GM18517 (cell line): ENCODE data around the gene ELOVL5.
"Not testable (repeated sequence)": the region's sequence is repeated elsewhere in the genome, so short reads cannot be mapped to it uniquely, and the experiment has no call there.

Experiments used
- ATAC-seq: cut with Tn5 transposase; IDR thresholded peaks from one replicate; pipeline ENCODE4 v1.9.1; 2021; ENCODE audit warnings: mild to moderate bottlenecking, moderate library complexity; ENCODE audit not compliant: unreplicated experiment

ELOVL5 gene

DNA sequence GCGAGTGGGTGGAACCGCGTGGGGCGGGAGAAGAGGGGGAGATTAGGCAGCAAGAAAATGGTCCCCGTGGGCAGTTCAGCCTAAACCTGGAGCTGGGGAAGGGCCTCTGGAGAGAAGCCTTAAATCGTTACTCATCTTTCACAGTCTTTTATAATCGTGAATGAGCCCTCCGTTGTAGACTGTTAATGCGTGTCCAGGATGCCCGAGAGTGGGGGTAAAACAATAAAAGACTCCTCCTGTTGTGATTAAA is 11.0 kb upstream of the ELOVL5 start:
- no peak for ATAC-seq

- peak; percentile 94 for ATAC-seq
Measured at GRCh38 chr6:53359095-53359842, 10.5 kb upstream of the ELOVL5 start.

DNA sequence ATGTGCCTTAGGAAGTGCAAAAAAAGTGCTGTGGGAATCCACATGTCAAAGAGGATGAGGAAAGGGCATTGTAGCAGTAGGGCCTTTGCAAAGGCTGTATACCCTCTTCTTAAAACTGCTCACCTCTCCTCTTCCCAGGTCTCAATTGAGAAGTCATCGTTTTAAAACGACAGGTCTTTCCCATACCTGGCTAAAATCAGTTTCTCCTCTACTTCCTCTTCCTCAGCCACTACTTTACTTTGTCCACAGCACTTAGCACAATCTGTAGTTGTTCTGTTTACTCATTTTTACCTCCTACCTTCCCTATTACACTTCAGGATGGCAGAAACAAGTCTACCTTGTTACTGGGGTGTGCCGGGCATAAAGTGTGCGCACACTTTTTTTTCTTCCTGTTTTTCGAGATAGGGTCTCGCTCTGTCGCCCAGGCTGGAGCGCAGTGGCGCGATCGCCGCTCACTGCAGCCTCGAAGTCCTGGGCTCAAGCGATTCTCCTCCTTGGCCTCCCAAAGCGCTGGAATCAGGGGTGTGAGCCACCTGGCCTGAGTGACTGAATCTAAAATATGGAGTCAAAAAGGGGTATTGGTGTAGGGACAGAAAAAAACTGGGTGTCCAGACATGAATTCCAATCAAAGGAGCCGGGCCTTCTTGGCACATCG is 9.8 kb upstream of the ELOVL5 start:
- peak; percentile 13 for ATAC-seq

DNA sequence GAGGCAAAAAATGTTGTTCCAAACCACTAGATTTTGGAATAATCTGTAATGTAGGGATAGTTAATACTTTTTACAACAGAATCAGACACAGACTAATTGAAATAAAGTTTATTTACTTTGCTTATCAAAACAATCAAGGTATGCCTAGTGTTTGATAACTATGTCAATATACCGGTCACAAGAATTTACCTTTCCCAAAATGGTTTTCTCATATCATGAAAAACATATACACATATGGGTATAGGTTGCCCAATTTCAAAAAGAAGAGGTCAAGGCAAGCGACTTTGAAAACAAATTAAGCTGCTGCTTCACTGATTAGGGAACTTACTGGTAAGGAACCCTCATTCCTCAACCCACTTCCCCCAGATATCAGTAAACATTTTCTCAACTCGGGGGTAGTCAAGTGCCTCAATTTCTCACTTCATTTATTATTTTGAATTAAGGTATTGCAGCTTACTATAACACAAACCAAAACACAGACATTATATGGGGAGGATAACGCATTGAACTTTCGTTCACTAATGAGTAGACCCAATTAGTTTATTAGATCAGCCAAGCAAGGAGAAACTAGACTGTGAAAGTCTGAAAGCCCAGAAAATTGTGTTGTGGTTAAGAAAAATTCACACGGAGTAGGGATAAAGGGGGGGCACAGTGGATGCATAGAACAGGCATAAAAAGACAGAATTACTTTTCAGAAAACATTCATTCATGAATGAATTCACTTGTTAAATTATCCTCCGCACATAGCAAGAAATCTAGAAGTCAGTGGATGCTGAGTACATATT is 9.0 kb upstream of the ELOVL5 start:
- no peak for ATAC-seq

GRCh38 chr6:53353624-53354023 is 4.9 kb upstream of the ELOVL5 start:
- ATAC-seq, result no peak

DNA sequence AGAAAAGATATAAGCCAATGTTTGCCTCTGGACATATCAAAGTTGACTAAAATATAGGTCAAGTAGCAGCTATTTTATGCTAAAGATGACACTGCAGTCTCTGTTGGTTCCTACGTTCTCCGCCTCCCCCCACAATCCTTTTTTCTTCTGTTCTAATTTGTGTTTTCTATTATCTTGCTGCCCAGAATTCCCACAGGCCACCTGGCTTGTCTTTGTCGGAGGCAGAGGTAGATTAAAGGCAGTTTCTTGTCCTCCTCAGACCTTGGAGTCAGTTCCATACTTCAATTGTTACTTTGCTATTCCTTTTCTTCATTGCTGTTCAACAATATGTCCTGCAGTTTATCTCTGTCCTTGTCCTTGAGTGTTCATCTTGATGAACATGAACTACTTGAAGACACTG is 3.6 kb upstream of the ELOVL5 start:
- no peak for ATAC-seq

DNA sequence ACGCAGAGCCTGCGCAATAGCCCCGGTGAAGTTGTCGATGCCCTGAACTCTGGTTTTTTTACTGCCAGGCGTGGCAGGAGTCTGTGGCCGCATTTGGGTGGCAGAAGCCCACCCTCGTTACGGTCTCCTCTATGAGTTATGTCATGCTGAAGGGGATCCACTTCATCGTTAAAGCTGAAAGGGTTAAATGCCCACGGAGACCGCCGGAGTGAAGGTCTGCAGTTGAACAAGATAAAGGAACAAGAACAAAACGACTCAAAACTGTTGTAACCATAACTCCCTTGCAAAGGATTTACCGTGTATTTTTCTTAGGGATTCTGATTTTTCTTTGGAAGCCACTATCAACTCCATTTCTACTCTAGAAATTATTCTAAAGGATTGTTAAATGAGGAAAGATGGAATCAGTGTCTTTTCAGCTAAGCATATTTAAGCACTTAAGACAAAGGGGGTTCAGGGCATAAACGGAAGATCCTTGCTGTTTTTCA is 501 bp upstream of the ELOVL5 start:
- no peak for ATAC-seq

GRCh38 chr6:53347921-53348370 is 804 bp downstream of the ELOVL5 start:
- ATAC-seq, result peak; percentile 5

DNA sequence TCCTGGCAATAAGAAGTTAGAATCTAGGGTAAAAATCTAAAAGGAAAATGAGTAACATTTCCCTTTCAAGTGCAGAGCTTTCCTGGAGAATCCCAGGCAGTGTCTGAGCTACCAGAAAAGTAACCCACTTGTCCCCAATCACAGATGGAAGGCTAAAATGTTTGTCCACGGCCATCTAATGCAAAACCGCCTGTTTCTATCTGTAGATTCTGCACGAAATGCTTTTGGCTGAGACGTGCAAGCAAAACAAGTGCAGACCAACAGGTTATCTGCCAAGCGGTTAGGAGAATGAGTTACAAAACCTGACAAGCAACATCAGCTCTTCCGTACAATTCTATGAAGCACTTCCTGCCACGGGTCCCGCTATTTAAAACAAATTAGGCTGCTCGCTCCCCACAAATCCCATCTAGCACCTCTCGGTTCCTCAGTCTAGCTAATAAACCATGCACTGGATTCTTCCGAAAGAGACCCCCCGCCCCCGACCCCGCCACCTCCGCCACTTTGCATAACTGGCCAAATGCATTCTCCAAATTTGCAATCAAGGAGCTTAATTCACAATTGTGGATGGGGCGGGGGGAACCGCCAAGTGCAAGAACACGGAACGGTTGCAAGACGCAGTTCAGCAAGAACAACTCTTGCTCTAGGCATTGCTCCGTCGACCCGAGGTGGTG is 1.4 kb downstream of the ELOVL5 start:
- no peak for ATAC-seq

GRCh38 chr6:53346049-53346448 is 2.7 kb downstream of the ELOVL5 start:
- ATAC-seq, result not testable (repeated sequence)

- ATAC-seq, result no peak
Measured at GRCh38 chr6:53344969-53345368, 3.8 kb downstream of the ELOVL5 start.

DNA sequence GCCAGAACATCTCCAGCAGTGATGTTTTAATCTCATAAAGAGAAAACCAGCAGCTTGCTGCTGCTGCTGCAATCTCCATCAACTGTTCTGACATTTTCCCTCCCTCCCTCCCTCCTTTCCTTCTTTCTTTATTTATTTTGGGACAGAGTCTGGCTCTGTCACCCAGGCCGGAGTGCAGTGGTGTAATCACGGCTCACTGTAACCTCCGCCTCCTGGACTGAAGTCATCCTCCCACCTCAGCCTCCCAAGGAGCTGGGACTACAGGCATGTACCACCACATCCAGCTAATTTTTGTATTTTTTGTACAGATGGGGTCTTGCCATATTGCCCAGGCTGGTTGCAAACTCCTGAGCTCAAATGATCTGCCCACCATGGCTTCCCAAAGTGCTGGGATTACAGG is 5.7 kb downstream of the ELOVL5 start:
- no peak for ATAC-seq

DNA sequence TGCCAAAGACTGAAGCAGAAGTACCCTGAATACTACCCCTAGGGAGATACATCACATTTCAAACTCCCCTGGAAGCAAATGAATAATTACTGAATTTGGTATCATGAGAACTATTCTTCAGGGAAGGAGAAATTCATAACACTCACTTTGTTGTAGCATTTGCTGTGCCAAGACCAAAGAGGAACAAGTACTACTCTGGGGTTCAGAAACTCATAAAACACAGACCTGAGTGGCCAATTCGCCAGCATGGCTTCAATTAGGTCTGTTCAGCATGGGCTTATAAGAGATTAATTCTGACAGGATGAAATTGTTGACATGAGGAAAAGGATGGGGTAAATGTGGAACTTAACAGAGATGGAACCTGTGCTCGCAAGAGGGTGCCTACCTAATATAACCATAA is 6.5 kb downstream of the ELOVL5 start:
- ATAC-seq, result no peak

DNA sequence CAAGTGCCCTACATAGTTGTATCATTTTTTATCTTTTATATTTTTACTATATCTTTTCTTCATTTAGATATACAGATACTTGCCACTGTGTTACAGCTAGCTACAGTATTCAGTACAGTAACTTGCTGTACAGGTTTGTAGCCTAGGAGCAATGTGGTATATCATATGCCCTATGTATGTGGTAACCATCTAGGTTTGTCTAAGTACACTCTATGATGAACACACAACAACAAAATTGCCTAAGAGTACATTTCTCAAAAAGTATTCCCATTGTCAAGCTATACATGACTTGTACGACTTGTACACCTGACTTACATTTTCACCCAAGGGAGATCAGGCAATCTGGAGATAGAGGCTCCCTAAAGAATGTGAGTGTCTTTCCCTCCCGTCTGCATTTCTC is 8.2 kb downstream of the ELOVL5 start:
- no peak for ATAC-seq

DNA sequence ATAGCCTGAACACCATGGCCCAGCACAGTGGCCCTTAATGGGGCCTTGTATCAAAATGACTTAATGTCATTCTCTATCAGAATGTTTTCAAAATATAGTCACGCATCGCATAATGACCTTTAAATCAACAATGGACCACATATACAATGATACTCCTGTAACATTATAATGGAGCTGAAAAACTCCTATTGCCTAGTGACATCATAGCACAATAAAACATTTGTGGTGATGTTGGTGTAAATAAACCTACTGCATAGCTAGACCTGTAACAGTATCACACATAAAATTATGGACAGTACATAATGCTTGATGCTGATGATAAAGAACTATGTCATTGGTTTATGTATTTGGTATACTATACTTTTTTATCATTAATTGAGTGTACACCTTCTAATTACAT is 9.3 kb downstream of the ELOVL5 start:
- no peak for ATAC-seq

- no peak for ATAC-seq
Measured at GRCh38 chr6:53338304-53338703, 10.4 kb downstream of the ELOVL5 start.

GRCh38 chr6:53336070-53336469 is 12.7 kb downstream of the ELOVL5 start:
- no peak for ATAC-seq

- ATAC-seq, result peak; percentile 88
Measured at GRCh38 chr6:53335224-53335994, 13.3 kb downstream of the ELOVL5 start.

GRCh38 chr6:53333439-53334408 is 15.0 kb downstream of the ELOVL5 start:
- ATAC-seq, result no peak
